OCI-M2 (cell line): Measurements from ENCODE around the gene MTFP1.
"Not testable (repeated sequence)": the region's sequence is repeated elsewhere in the genome, so short reads cannot be mapped to it uniquely, and the experiment has no call there.

Source experiments
- DNase-seq: peaks from one replicate; lab custom pipeline; 2025; ENCODE audit not compliant: unreplicated experiment; lab: John Stamatoyannopoulos, UW

Gene MTFP1

DNA sequence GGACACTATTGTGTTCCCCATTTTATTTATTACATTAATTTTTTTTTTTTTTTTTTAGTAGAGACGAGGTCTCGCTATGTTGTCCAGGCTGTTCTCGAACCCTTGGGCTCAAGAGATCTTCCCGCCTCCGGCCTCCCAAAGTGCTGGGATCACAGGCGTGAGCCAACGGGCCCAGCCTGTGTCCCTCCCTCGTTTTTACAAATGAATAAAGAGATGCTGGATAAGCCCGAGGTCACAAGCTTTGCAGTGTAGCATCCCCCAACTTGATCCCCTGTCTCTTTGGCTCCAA, 297 bp upstream of the MTFP1 start:
- DNase-seq, result no peak

DNA sequence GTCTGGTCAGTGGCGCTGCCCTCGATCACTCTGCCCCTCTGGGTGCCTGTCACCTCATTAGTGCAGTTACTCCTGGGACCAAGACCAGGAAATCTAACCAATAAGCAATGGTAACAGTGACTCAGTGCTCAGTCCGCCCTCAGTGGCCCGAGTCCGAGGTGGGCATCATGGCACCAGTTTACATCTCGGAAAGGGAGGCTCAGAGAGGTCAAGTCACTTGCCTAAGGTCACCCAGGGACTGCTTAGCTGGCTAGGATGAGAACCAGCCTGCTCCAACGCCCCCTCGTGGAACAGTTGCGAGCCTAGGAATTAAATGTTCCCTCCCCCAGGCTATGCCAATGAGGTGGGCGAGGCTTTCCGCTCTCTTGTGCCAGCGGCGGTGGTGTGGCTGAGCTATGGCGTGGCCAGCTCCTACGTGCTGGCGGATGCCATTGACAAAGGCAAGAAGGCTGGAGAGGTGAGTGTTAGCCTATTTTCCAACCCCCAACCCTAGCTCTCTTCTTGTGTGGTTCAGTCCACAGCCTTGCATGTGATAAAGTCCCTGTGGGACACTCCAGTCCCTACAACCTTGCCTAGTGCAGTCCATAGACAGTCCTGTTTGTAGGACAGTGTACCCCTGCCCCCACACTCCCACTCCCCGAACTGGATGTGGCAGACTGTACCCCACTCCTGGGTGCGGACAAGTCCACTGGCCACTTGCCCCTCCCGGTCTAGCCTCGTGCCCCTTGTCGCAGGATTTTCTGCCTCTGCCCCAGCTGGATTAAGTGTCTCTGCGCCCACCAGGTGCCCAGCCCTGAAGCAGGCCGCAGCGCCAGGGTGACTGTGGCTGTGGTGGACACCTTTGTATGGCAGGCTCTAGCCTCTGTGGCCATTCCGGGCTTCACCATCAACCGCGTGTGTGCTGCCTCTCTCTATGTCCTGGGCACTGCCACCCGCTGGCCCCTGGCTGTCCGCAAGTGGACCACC, 1.1 kb downstream of the MTFP1 start:
- DNase-seq, result no peak

DNA sequence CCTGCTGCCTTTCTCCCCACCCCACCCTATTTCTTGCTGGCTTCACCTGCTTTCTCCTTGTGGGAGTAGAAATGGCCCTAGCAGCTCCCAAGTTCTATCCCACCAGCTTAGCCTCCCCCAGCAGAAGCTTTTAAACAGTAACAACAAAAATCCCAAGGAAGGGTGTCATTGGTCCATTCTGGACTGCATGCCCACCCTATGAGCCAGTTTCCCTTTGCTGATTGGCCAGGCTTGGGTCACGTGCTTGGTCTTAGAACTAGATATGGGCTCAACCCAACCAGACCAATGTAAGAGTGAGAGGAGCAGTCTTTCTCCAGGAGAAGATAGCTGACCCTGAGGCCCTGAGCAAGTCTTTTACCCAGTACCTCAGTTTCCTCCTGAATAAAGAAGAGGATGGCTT, 2.3 kb downstream of the MTFP1 start:
- DNase-seq, result no peak

DNA sequence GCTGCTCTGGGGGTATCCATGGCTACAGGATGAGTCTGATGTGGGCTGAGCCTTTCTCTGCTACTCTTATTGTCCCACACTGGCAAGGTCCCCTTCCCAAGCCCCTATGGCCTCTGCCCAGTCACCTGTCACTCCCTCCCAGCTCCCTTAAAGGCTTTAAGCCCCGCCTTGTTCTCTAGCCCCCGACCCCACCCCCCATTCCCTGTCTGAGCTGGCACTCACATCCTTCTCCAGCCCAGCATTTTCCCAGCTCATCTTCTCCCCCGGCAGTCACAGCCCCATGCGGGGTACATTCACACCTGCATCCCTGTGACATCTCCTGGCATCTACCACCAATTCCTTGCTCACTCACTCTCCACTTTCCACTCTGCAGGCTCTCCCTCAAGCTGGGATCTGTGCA, 4.3 kb downstream of the MTFP1 start:
- no peak for DNase-seq

DNA sequence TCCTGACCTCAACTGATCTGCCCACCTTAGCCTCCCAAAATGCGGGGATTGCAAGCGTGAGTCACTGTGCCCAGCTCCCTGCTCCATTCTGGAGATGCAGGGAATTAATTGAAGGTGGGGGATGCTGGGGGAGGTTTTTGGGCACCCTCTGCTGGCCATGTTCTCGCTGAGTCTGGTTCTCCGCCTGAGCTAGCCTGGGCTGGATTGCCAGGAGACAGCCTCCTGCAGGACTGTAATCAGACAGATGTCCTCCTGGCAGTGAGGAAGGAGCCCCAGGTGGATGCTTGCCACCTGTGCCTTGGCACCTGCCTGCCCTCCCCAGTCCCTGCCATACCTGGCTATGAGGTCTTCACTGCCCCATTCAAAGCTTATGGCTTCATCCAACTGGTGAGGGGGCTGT, 5.4 kb downstream of the MTFP1 start:
- DNase-seq, result no peak

DNA sequence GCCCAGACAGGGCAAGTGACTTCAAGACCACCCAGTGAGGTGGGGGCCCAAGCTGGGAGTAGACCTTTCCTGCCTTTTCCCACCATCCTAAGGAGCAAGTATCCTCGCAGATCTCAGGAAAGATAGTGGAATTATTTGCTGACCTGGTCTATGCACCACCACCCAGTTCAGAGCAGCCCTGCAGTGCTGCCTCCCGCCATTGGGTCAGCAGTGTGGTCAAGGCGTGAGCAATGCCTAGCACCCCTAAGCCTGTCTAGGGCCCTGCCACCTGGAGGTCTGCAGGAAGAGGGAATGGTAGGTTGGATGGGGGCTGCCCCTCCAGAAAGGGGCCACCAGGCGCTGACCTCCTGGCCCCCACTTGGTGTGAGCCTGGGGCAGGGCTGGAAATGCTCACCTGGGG, 6.5 kb downstream of the MTFP1 start:
- DNase-seq, result no peak

DNA sequence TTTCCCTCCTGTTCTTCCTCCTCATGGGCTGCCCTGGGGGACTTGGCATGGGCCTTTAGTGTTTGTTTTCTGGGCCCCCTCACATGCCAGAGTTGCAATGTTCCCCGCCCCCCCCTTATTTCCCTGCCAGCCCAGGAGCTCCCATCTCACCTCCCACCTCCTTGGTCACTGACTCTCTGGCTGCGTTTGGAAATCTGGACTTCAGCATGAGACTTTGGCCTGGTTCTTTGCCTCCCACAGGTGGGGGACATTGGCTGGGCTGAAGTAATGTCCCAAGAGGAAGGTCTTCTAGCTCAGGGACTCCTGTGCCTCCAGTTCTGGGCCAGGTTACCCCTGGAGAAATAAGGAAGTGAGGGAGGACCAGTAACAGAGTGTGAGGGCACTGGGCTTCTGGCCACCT, 7.0 kb downstream of the MTFP1 start:
- DNase-seq, result no peak

DNA sequence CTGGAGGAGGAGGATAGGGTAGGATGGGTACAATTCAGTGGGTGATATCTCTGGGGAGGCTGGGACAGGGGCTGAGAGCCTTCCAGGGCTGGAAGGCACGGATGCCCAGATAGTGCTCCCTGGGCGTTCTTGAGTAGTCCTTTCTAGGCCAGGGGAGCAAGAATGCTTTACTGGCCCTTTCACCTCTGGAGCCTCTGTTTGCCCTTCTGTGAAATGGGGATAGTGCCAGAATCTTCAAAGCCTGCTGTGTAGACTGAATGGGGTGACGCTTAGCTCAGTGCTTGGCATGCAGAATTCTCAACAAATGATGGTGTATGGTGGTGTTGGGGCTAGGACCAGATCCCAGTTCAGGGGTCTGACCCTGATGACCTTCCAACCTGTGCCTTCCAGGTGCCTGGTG, 7.7 kb downstream of the MTFP1 start:
- DNase-seq, result no peak

DNA sequence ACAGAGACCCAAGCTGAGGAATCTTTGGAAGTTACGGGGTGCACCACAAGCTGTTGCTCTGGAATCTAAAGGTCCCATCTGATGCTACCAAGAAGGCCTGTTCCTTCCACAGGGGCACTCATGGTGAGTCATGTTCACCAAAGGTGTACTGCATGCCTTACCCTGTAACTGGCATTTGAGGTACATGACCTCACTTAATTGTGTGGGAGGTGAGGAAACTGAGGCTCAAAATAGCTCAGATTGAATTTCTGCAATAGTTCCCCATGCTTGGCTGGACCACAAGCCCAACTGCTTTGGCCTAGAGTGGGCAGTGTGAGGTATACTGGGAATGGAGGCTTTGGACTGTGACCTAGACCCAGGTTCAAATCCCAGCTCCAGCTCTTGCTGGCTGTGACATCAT, 8.2 kb downstream of the MTFP1 start:
- DNase-seq, result no peak

DNA sequence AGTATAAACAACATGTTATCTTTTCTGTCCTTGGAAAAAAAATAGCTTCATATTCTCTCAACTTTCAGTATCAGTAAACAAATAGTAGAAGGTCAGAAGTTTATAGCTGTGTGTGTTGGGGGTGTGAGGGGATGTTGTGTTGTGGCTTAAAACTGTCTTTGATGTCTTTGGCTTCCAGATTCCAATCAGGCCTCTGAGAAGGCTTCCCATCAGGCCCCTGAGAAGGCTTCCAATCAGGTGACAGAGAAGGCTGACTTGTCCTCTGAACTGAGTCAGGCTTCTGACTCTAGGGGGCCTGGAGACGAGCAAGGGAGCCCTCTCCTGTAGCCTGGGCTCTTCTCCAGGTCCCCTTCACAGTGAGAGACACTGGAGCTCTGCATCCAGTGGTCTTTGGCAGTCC, 9.3 kb downstream of the MTFP1 start:
- DNase-seq, result no peak

DNA sequence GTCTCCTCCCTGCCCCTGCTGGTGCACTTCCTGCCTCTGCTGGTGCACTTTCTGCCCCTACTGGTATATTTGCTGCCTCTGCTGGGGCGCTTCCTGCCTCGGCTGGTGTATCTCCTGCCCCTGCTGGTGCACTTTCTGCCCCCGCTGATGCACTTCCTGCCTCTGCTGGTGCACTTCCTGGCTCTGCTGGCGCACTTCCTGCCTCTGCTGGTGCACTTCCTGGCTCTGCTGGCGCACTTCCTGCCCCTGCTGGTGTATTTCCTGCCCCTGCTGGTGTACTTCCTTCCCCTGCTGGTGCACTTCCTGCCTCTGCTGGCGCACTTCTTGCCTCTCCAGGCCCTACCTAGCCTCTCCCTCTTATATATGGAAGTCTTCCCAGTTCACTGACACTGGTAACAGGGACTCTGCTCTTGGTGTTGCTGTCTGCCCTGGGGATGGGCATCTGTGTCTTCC, 10.1 kb downstream of the MTFP1 start:
- no peak for DNase-seq

DNA sequence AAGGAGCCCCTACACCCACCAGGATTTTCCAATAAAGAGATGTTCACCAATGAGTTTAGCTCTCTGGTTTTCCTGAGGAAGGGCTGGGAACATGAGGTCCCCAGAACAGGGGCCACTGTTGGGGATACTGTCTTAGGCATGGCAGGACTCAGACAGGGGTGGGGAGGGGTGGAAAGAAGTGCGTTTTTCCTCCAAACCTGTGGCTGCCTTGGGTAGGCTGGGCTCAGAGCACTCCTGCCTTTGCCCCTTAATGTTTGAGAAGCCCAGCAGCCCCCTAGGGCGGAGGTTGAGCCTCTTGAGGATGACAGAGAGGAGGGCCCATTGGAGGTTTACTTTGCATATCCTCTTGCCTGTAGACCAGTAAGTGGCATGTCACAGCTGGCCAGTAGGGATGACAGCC, 10.6 kb downstream of the MTFP1 start:
- DNase-seq, result no peak

DNA sequence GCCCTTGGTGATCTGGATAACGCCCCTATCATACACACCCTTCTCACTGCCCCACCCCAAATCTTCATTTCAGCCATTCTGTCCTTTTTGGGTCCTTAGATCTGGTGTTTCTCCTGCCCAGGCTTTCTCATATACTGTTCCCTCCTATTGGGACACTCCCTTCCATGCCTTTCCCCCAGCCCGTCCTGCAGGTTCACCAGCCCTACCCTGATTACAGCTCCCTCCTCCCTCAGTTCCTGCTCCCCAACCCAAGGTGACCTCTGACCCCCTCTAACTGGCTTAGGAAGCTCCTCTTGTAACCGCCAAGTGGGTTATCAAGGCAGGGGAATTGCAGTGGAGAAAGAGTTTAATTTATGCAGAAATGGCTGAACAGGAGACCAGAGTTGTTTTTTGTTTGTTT, 13.0 kb downstream of the MTFP1 start:
- DNase-seq, result no peak

DNA sequence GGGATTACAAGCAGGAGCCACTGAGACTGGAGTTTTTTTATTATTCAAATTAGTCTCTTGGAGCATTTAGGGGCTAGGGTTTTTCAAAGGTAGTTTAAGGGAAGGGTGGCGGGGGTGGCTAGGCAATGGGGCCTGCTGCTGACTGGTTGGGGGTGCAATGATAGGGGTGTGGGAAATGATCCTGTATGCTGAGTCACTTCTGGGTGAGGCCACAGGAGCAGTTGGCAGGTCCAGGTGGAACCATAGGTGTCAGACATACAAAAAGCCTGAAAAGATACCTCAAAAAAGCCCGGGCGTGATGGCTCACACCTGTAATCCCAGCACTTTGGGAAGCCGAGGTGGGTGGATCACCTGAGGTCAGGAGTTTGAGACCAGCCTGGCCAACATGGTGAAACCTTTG, 13.7 kb downstream of the MTFP1 start:
- DNase-seq, result no peak

DNA sequence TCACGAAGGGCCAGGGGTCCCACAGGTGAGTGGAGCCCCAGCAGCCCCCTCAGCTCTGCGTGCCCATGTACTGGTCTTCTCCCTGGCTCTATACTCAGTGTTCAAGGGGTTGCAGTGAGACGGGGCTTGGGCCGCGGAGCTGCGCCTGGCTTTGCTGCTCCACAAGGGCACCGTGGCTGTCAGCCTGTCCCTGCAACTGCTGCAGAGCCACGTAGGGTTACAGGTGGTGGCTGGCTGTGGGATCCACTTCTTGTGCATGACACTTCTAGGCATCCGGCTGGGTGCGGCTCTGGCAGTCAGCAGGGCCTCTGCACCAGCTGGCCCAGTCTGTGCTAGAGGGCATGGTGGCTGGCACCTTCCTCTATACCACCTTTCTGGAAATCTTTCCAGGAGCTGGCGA, 14.3 kb downstream of the MTFP1 start:
- no peak for DNase-seq

DNA sequence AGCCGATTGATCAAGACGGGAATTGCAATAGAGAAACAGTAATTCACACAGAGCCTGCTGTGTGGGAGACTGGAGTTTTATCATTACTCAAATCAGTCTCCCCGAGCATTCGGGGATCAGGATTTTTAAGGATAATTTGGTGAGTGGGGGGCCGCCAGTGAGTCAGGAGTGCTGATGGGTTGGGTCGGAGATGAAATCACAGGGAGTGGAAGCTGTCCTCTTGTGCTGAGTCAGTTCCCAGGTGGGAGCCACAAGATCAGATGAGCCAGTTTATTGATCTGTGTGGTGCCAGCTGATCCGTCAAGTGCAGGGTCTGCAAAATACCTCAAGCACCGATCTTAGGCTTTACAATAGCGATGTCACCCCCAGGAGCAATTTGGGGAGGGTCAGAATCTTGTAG, 15.5 kb downstream of the MTFP1 start:
- DNase-seq, result no peak

DNA sequence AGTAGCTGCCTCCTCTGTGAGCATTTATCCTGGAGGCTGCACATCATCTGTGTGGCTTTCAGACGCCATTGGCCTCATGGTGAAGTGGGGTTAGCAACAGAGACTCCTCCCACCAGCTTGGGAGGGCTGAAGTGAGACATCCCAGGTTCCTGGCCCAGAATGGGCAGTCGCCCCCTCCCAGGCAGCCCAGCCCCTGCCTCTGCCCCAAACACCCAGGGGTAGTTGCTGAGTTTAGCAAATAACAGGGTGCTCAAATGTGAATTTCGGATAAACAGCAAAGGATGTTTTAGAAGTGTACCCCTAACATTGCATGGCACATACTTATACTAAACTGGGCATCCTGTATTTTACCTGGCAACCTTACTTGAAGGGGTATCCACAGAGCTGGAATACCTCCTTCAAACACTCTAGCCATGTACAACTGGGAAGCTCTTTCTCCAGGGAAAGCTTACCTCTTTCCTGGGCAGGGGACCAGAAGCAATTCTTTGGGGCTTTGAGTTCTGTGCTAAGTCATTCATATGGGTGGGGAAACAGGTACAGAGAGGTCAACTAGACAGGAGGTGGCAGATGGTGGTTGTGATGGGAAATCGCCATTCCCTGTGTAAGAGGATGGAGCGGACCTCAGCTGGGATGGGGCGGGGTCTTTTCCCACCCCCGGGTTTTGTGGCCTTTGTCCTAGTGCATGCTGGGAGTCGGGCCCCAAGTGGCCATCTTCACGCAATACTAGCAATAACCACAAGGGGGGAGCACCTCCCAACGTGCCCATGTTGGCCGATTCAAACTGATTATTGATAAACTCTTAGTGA, 19.3 kb downstream of the MTFP1 start:
- DNase-seq, result no peak

DNA sequence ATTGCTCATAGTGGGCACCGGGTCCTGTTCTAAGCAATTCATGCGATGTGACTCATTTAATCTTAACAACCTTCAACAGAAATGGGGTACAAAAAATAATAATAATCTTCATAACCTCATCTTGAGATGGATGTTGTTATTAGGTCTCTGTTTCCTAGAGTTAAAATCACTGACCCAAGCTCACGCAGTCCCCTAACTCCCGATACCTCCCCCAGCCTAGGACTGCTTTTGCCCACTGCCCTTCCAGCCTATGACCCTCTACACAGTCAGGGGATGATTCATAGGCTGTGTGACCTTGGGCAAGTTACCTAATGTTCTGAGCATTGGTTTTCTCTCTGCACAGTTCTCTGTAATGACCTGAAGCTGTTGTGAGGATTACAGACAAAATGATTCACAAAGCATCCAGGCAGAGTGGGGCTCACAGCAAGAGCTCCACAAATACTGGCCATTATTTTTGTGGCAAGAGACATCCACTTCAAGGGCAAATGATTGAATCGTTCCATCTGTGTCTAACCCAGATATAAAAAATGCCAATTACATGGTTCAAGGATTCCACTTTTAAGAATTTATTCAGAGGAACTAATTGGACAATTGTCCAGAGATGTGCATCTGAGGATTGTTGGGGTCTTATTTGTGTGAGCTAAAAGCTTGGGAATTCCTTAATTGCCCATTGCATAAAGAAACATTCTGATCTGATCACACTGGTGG, 20.0 kb downstream of the MTFP1 start:
- DNase-seq, result no peak

DNA sequence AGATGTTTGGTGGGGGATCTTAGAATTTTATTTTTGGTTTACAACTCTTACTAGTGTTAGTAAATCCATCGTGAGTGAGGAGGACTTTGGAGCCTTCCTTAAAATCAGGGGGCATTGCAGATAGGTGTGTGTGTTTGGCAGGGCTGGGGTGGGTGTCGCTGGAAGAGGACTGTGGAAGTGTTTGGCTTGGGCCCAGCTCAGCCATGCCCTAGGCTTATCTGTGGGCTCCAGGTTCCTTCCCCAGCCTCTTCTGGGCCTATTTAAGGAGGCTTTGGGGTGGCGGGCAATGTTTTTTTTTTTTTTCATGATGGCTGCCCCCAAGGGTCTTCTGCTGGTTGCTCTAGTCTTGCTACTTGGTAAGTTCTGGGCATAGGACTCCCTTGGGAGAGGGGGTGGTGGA, 22.1 kb downstream of the MTFP1 start:
- DNase-seq, result no peak

DNA sequence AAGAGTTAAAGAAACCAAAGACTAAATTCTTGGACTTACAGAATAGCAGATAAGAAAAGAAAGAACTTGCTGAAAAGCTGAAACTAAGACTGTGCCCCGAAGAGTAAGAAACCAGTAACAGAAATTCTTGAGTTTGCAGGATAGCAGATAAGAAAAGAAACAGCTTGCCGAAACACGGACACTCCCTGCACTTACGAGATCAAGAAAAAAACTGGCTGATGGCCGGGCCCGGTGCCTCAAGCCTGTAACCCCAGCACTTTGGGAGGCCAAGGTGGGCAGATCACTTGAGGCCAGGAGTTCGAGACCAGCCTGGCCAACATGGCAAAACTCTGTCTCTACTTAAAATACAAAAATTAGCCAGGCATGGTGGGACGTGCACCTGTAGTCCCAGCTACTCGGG, 25.9 kb downstream of the MTFP1 start:
- not testable (repeated sequence) for DNase-seq

DNA sequence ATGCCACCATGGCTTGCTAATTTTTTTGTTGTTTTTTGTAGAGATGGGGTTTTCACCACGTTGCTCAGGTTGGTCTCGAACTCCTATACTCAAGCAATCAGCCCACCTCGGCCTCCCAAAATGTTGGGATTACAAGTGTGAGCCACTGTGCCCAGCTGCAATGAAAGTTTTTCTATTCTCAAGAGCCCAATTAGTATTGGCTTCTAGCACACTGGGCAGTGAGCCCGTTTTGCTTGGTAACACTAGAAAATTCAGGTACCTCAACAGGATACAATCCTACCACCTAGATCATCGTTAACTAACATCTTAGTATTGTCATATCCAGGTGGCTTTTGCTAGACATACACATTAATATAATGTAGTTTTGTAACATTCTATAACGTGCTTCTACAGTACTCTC, 27.3 kb downstream of the MTFP1 start:
- DNase-seq, result no peak
